ENCODE measurements around the gene TRPM3. TPM values are rescaled to one million over a fixed set of nuclear protein-coding genes. Genes with fewer than 3 reads are reported as not detected.

Gene TRPM3
- total RNA-seq, 1 experiment from 2014 or later, result not detected

GRCh38 chr9:70534061-70534460 is 587.4 kb downstream of the TRPM3 start:
- H3K4me3 ChIP-seq (ENCODE audit: low read depth in 2 of 2, low read length in 2 of 2), result no peak overlapping the region
- BruUV-seq (replicated peaks), result no TSS peak
- intact Hi-C loops (cut with micrococcal nuclease; ENCODE audit: unreplicated experiment), result no loop called here
- DNase-seq (ENCODE audit: low read depth, low spot score) (no peak), ATAC-seq (no peak)
- H3K27me3 ChIP-seq (ENCODE audit: control insufficient read depth, insufficient read depth, low read length), result no peaks in the 10 kb centered on the region
- no peaks in the 10 kb centered on the region for H3K4me1 ChIP-seq (ENCODE audit: control insufficient read depth, insufficient read depth, low read length)
- ChIA-PET POLR2A (no interaction called here), CTCF (no interaction called here)
- H3K9me3 ChIP-seq (ENCODE audit: control insufficient read depth, insufficient read depth, low read depth, low read length), result no peaks in the 10 kb centered on the region
- no peak overlapping the region for H3K27ac ChIP-seq (ENCODE audit: low read length)
- in situ Hi-C loops (cut with HindIII; ENCODE audit: low pct_unique_long_range_greater_than_20kb, low sequenced_read_pairs), result no loop called here
- H3K36me3 ChIP-seq (ENCODE audit: control insufficient read depth, insufficient read depth, low read length), result no peaks in the 10 kb centered on the region
- TF ChIP-seq, protein P1, sequence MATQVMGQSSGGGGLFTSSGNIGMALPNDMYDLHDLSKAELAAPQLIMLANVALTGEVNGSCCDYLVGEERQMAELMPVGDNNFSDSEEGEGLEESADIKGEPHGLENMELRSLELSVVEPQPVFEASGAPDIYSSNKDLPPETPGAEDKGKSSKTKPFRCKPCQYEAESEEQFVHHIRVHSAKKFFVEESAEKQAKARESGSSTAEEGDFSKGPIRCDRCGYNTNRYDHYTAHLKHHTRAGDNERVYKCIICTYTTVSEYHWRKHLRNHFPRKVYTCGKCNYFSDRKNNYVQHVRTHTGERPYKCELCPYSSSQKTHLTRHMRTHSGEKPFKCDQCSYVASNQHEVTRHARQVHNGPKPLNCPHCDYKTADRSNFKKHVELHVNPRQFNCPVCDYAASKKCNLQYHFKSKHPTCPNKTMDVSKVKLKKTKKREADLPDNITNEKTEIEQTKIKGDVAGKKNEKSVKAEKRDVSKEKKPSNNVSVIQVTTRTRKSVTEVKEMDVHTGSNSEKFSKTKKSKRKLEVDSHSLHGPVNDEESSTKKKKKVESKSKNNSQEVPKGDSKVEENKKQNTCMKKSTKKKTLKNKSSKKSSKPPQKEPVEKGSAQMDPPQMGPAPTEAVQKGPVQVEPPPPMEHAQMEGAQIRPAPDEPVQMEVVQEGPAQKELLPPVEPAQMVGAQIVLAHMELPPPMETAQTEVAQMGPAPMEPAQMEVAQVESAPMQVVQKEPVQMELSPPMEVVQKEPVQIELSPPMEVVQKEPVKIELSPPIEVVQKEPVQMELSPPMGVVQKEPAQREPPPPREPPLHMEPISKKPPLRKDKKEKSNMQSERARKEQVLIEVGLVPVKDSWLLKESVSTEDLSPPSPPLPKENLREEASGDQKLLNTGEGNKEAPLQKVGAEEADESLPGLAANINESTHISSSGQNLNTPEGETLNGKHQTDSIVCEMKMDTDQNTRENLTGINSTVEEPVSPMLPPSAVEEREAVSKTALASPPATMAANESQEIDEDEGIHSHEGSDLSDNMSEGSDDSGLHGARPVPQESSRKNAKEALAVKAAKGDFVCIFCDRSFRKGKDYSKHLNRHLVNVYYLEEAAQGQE (IDR thresholded peaks at IDR 0.05; ENCODE audit: insufficient read depth in 1 of 2, low read depth in 2 of 2, low read length in 1 of 2), result no peak
- TF ChIP-seq TCF7L2 (IDR thresholded peaks at IDR 0.05; ENCODE audit: low read depth, low read length) (no peak), POLR2AphosphoS5 (IDR thresholded peaks at IDR 0.05; ENCODE audit: low read depth, low read length) (no peak), SIN3A (IDR thresholded peaks at IDR 0.05; ENCODE audit: borderline replicate concordance, insufficient read depth, low read depth, low read length) (no peak)
- TF ChIP-seq, protein P2, sequence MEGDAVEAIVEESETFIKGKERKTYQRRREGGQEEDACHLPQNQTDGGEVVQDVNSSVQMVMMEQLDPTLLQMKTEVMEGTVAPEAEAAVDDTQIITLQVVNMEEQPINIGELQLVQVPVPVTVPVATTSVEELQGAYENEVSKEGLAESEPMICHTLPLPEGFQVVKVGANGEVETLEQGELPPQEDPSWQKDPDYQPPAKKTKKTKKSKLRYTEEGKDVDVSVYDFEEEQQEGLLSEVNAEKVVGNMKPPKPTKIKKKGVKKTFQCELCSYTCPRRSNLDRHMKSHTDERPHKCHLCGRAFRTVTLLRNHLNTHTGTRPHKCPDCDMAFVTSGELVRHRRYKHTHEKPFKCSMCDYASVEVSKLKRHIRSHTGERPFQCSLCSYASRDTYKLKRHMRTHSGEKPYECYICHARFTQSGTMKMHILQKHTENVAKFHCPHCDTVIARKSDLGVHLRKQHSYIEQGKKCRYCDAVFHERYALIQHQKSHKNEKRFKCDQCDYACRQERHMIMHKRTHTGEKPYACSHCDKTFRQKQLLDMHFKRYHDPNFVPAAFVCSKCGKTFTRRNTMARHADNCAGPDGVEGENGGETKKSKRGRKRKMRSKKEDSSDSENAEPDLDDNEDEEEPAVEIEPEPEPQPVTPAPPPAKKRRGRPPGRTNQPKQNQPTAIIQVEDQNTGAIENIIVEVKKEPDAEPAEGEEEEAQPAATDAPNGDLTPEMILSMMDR (IDR thresholded peaks at IDR 0.05), result no peak

DNA sequence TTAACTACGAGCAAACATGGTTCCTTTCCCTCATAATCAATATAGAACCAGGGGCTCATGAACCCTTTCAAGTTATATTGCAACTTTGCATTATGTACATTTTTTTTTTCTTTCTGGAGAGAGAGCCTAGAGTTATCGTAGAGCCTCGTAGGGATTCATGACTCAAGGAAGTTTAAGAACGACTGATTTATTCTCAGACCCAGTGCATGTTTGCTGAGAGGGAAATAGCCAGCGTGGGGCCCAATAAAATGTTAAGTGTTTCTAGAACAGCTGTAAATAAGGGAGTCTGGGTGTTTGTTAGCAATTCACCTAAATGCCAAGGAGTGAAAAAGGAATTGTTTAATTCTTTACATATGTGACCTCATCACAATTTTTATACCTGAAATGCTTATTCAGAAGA is 587.9 kb downstream of the TRPM3 start:
- Histone ChIP-seq H3K27me3 (ENCODE audit: control insufficient read depth, insufficient read depth, low read length) (no peaks in the 10 kb centered on the region), H3K36me3 (ENCODE audit: control insufficient read depth, insufficient read depth, low read length) (no peaks in the 10 kb centered on the region), H3K4me3 (ENCODE audit: low read depth in 2 of 2, low read length in 2 of 2) (no peak overlapping the region), H3K9me3 (ENCODE audit: control insufficient read depth, insufficient read depth, low read depth, low read length) (no peaks in the 10 kb centered on the region), H3K4me1 (ENCODE audit: control insufficient read depth, insufficient read depth, low read length) (no peaks in the 10 kb centered on the region), H3K27ac (ENCODE audit: low read length) (no peak overlapping the region)
- in situ Hi-C loops (cut with HindIII; ENCODE audit: low pct_unique_long_range_greater_than_20kb, low sequenced_read_pairs) (no loop called here), intact Hi-C loops (cut with micrococcal nuclease; ENCODE audit: unreplicated experiment) (no loop called here)
- DNase-seq (ENCODE audit: low read depth, low spot score), result no peak
- no peak for TF ChIP-seq POLR2AphosphoS5 (IDR thresholded peaks at IDR 0.05; ENCODE audit: low read depth, low read length)
- TF ChIP-seq, protein P1 (IDR thresholded peaks at IDR 0.05; ENCODE audit: insufficient read depth in 1 of 2, low read depth in 2 of 2, low read length in 1 of 2), result no peak
- TF ChIP-seq SIN3A (IDR thresholded peaks at IDR 0.05; ENCODE audit: borderline replicate concordance, insufficient read depth, low read depth, low read length), result no peak
- TF ChIP-seq, protein P2 (IDR thresholded peaks at IDR 0.05), result no peak
- TF ChIP-seq TCF7L2 (IDR thresholded peaks at IDR 0.05; ENCODE audit: low read depth, low read length), result no peak
- ChIA-PET CTCF (no interaction called here), POLR2A (no interaction called here)
- ATAC-seq, result no peak
- BruUV-seq (replicated peaks), result no TSS peak

All from Panc1 (cell line).